Stimulated activated CD4-positive, alpha-beta T cell treated with anti-CD3 and anti-CD28 coated beads, Interleukin-1b, Interleukin-23, amount 100 ng/mL, for 24 hours (primary cell): Measurements from ENCODE around the gene MAMLD1.

Source experiments
- DNase-seq, 4 experiments: peaks; one replicate each; pipeline ENCODE4 v3.0.0-alpha.2; 2020; ENCODE audit warnings: low read depth in 4 of 4, low spot score in 1 of 4

MAMLD1 gene

DNA sequence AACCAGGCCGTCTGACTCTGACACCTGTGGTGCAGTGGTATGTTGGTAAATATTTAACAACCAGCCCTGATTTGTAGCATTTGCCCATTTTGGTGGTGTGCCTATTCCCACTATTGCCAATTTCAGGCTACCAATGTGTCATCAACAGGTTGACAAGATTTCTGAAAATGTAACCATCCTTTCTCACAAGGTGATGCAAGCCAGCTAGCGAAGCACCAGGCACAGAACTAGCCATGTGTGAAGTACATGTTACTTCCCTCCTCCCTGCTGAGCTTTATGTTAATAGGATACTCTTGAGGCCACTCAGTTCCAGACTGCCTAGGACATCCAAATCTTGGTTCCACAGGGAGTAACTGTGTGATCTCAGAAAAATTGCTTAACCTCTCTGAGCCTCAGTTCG is 7.2 kb upstream of the MAMLD1 start:
- no peak for DNase-seq

DNA sequence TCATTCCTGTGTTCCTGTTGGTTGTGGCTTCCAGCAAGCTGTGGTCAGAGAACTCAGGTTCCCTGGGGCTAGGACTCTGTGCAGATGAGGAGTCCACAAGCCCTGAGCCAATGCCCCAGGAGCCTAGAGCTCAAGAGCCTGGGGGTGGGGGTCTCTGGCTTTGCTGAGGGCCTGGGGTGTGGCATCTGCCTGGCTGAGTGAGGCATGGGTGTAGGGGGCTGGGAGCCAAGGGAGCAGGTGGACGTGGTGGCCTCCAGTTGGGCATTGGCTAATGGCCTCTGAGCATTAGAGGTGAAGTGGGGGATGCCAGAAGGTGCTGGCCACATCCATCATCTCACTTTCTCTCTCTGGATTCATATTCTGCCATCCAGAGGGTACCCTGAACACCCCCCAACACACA is 5.3 kb upstream of the MAMLD1 start:
- DNase-seq: no peak

DNA sequence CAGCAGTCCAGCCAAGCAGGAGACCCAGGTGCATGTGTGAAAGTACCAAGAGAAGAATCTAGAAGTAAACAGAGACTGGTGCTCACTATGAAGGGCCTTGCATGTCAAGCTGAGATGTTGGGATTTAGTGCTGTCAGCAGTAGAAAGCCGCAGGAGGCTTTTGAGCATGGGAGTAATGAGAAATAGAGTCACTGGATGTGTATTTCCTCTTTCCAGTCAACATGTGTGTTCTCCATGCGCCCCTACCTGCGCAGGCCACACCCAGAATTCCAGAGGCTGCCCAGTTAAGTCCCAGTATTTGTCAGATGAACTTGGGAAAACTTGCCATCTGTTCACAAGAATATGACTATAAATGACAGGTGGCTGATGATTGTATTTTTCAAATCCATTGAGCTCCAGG is 4.5 kb upstream of the MAMLD1 start:
- no peak for DNase-seq

DNA sequence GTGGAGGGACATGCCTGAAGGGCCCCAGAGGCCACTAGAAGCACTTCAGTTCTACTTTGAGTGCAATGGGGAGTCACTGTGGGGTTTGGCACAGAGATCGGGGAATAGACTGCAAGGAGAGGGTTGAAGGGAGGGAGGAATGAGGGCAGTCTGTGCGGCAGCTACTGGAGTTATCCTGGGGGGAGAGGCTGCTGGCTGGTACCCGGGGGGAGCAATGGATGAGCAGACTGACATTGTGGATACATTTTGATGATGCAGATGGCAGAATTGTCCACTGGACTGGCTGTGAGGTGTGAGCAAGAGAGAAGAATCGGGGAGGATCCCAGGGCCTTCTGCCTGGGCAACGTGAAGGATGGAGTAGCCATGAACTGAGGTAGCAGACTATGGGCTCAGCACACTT is 2.8 kb upstream of the MAMLD1 start:
- no peak for DNase-seq

DNA sequence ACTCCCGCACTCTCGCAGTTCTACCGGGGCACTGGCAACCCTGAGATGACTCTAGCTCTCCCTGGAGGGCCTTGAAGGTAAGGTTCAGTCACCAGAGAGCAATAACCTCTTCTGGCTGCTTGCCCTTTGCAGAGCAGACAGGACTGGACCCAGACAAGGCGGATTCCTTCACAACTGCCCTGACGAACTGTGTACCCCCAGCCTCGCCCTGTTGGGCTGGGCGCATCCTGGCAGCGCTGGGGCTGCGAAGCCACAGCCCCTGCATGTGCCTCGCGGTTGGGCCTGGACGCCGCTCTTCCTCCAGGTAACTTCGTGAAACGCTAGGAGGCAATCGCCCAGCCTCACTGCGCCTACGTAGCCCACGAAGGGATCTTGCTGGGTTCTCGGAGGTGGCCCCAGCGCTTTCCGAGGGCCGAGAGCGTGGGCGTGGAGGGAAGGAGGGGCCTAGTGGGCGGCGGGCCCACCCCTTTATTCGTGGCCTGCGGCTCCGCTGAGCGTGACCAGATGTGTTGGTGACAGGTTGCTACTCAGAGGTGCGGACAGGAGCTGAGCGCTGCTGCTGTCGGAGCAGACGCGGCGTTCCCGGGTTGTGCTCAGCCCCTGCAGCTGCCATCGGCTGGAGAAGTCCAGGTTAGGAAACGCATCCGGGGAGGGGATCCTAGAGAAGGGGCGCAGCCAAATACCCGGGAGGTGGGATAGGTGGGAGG is 1.9 kb upstream of the MAMLD1 start:
- DNase-seq: no peak

DNA sequence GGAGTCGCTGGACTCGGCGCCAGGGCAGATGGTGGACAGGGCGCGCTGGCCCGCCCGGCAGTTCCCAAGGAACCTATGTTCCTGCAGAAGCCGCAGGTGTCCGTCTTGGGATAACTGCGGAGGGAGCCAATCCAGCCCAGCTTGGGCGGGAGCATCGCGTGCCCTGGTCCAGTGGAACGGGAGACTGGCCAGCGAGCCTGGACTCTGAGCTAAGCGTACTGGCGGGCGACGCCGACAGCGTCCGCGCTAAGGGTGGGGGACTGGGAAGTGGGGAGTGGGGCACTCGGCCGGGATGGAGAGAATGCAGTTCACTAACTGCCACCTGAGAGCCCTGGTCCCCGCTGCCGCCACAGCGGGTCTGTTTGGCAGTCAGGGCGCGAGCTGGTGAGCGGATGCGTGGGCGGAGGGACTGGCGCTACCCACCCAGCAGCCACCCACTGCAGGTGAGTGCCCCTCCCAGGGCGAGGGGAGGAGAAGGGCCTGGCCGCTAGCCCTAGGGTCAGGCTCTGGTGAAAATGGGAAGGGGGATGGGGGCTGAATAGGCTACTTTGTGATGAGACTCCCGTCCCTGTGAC is 1.3 kb upstream of the MAMLD1 start:
- DNase-seq: no peak

DNA sequence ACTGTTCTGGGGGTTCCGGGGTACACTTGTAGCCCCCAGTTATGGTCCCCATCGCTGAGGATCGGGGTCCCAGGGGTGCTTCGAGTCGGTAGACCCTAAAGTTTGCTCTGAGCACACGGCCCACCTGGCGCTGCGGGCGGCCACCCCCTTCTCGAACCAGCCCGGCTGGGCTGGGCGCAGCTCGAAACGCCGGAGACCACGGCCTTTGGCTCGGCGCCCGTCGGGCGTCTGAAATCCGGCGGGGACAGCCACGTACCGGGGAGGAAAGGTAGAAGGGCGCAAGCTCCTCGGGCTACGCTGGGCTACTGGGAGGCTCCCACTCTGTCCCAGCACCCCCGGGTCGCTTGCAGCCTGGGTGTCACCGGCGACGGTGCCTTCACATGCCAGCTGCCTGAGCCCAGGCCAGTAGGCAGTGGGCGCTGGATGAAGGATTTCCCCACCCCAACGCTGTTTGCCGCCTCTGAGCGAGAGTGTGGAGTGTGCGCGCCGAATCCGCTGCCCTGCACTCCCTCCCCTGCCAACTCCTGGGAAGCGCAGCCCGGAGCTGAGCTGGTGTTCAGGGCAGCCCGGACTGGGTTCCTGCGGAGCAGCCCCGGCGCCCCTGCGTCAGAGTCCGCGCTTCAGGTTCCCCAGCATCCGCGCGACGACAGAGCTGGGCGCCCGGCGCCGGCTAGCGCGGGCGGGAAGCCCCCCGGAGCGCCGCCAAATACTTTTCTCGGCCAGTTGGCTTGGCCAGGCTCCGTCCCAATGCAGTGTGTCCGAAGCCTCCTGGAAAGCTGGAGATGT is 637 bp downstream of the MAMLD1 start:
- no peak for DNase-seq

DNA sequence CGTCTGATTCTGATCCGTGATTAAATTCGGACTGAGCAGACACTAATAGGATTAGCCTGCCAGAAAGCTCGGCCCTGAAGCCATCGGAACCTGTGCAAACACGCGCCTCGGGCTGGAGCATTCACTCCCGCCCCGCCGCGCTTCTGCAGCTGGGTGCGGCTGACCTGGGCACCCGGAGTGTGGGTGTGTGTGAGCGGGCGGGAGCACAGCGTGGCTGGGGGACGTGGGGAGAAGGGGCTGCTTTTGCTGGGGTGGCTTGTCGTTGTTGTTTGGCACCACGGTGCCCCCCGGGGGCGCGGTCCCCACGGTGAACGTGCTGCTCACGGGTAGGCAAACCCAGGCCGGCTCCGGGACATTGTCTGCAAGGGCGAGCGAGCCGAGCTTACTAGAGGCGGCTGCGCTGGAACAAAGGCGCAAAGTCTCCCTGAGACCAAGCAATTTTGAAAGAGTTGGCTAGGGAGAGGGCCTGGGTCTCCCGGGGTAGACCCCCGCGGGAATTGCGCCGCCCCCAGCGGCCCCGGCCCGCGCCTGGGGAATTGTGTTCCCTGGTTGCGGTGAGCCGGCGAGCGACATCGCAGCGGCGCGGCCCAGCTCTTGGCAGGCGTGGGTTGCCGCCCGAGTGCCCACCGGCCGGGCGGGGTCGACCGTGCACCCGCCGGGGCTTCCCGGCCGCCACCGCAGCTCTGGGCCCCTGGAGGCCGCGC is 1.4 kb downstream of the MAMLD1 start:
- no peak for DNase-seq

DNA sequence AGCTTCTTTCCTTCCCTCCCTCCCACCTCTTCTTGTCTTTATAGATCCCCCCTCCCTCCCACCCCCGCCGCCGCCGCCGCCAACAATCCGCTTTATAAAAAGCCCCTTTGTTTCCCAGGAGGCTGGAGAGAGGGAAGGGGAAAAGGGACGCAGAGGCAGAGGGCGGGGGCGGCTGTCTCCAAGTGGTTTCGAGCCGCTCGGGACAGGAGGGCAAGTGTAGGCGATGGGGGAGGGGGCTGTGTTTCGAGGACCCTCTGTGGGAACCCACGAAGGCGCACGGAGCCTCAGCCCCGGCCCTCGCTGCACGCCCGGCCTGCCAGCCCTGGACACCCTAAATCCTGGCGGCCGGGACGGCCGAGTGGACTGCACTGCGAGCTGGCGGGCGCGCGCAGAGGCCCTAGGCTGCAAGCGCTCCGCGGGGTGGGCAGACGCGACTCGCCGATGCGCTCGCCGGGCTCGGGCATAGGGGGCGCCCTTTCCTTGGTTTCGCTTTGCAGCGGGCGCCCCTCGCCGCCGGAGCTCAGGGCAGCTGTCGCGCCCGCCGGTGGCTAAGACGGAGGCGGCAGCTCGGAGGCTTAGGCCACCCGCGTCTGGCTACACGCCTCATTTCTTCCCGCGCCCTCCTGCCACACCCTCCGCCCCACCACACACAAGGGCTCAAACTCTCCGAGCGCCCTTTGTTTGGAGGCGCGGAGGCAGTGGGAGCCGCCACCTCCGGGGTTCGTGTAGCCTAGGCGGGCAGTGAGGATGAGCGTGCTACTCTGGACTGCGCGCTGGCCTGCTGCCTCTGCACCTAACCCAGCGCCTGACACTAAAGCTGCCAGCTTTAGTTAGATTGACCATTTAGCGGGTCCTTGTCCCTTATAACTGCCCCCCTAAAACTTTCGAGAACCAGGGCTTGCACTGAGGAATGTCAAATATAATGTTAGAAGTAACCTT is 2.2 kb downstream of the MAMLD1 start:
- no peak for DNase-seq

DNA sequence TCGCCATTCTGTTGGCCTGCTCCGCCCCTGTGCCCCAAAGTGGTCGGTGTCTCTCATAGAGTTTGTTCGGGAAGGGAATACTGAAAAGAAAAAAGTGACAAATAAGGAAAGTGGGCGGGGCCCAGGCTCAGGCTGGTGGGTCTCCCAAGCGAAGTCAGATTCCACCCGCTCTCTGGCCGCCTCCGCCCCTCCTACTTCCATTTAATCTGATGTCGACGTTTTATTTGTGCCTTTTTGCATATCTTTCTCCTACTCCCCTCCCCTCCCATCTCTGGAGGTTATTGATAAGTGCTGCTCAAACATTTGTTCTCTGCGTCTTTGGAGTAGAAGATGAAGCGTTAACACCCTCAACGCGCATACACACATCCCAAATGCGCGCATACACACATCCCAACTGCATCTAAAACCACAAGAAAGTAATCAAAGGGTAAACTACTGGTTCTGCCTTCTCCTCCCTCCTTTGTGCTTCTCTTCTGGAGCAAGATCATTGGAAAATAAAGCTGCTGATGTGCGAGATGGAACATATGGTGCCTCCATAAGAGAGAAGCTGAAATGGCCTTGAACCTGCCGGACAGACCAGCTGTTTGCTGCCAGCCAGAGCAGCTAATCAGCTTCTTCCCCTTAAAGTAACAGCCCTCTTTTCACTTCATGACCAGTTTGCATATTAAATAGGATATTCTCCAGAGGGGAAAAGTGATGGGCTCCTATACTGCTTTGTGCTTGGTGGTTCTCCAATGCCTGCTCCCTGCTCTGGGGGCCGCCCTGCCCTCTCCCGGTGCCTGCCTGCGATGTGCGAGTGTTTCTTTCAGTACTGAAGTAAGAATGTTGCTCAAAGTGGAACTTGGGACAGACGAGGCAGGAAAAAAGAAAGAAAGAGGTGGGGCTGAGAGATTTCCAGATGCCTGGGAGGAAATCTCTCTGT is 3.1 kb downstream of the MAMLD1 start:
- no peak for DNase-seq

DNA sequence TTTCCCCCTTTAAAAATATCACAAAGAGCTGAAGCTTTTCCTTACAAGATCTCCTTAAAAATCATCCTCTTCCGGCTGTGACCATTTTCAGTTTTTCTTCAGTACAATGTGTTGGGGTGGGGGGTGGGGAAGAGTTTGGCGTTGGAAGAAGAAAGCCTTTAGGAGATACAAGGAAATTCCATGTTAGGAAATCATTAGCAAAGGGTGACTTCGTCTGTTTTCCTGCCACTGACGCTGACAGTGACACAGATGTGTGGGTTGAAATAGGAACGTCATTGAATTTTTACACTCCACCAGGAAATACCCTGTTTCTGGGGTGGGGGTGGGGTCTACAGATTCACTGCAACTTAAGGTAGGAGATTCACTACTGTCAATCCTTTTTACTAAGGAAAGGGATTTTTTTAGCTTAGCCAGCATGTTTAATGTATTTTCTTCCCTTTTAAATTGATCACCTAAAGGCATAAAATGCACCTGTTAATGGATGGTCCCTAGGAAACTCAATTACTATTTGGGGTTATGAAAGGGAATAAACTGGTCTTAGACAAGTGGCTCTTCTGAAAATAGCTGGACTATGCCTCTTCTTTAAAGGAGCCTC is 3.9 kb downstream of the MAMLD1 start:
- DNase-seq: no peak

DNA sequence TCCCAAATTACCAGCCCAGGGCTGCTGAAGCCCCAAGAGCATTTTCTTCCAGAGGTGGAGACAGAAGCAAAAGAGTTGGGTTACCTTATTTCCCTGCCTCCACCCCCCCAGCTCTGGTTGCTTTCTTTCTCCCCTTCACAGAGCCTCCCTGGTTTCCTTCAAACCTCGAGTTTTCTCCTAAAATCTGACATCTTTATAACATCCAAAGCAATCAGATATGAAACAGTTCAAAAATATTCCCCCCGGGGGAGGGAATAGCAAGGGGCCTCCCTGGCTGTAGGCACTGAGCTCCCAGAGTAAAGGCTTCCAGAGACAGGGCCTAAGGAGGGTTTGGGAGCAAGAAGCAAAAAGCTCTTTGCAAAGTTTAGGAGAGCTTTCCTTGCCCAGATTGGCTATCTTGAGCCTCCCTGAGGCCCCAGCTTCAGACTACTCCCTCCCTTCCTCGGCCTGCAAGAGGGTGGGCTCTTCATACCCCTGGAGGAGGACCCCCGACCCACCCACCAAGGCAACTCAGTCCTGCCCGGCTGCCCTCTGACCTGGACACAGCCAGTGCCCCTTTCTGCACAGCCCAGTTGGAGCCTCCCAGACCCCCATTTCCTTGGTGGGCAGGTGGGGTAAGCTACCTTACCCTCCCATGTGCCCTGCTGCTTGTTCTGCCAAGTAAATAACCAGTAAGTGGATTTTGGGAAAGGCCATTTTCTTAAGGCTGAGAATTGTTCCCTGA is 7.6 kb downstream of the MAMLD1 start:
- no peak for DNase-seq

DNA sequence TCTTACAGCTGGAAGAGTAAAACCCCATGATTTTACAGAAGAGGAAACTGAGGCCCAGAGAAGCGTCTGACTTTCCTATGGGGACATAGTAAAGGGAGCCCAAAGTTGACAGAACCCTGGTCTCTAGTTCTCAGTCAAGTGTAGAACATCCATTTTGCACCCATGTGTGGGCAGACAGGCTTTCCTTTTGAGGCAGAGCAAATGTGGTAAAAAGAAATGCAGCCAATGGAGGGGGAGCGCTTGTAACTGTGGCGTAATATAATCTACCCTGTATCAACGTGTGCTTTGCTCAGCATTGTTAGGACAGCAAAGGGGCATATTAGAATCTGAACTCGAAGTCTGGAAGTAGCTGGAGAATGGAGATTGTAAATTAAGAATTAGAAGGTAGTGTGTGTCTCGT is 8.8 kb downstream of the MAMLD1 start:
- DNase-seq: no peak

DNA sequence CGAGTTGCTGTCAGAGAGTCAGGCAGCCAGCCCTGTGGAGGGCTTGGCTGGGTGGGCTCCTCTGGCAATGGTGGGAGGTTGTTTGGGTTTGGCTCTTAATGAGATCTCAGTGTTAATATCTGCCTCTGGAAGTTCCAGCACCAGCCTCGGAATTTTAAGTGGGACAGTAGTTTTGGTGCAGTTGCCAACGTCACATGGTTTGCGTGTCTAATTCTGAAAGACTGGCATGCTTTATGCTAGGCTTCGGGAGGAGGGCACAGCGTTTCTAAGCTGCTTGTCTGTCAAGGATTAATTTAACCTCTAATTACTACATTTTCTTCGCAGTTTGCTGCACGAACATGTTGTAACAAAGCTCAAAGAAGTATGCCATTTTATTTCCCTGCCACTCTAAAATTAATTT is 9.2 kb downstream of the MAMLD1 start:
- no peak for DNase-seq

DNA sequence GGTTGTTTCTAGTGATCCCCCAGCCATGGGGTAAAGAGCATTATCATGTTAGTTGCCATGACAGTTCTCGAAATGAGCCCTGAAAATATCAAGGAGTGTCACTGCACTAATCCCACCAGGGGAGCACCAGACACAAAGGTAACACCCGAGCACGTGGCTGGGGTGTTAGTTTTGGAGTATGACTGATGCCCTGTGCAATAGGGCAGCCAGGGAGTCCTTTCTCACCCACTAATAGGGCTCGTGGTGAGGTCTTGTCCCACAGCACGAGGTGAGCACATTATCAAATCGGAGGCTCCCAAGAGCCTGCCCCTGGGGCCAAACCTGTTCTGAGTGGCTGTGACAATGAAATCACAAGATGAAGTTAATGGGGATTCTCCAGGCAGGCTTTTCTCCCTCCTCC is 9.6 kb downstream of the MAMLD1 start:
- no peak for DNase-seq

DNA sequence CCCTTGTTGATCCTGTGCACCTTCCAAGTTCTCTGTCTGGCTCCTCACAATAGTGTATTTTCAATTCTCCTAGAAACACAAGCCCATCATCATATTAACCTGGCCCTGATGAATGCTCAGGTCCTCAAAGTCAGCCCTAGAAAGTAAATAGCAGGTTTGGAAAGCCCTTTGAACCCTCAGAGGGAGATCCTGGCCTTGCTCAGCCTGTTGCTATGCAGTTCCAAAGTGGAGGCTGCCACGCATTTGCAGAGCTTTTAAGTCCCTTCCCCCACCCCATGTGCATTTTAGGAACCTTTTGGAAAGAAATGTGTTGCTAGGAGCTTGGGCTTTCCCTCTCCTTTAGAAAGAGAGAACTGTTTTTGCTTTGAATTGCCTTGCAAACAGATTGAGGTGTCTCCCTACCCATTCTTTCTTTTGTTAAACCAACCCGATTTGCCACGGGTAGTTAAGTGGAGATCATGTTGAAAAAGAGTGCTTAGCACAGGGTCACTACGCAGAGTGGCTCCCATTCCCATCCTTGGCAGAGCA is 12.2 kb downstream of the MAMLD1 start:
- no peak for DNase-seq

DNA sequence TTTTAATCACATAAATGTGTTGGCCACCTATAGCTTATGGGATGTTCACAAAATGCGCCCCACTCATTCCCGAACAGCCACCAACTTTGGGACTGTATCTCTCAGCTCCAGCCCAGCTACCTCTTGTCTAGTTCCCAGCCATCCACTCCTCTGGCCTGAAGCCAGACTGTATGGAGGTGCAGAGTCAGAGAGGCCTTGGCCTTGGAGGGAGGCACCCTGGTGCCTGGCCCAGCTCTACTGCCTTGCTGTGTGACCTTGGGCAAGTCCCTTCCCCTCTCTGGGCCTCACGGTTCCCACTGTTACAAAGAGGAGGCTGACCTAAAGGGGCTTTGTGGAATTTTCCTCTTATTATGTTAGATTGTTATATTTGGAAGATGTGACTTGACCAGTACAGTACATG is 13.9 kb downstream of the MAMLD1 start:
- DNase-seq: no peak

DNA sequence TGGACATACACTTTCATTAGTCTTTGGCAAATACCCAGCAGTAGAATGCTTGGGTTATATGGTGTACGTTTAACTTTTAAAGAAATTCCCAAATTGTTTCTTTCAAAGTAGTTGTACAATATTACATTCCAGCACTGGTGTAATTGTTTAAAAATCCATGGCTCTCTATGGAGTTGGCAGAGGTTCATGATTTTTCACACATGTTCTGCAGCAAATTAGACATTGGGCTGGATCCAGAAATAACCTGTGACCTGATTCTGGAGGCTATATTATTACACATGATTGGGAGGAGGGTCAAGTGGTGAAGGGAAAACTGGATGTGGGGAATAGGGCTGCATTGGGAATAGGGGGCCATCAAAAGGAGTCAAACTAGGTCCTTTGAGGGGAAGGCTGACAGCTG is 41.9 kb downstream of the MAMLD1 start:
- no peak for DNase-seq
